H1 (cell line): ENCODE measurements around the gene CYYR1. TPM values are rescaled to one million over a fixed set of nuclear protein-coding genes. Genes with fewer than 3 reads are reported as not detected.

Experiments
- CTCF ChIA-PET: fragments of 300-600 bp; sonication (Branson Sonifier 250); formaldehyde crosslinking; loops from one replicate; lab custom pipeline; 2021; ENCODE audit not compliant: partially characterized antibody; lab: Charles Lee
- POLR2A ChIA-PET: fragments of 300-600 bp; sonication (Branson Sonifier 250); formaldehyde crosslinking; loops from one replicate; lab custom pipeline; 2021; ENCODE audit warnings: inconsistent platforms; ENCODE audit not compliant: partially characterized antibody; lab: Charles Lee
- DNase-seq, 2 experiments: peaks; one replicate each; pipeline versions ENCODE4 v3.0.0 to v3.0.0-alpha.2; 2010 to 2022; ENCODE audit warnings: low spot score in 2 of 2, low read depth in 1 of 2, mixed read lengths in 1 of 2
- FAIRE-seq: peaks from 2 replicates; lab custom pipeline; 2011; peaks lifted over from hg19 to GRCh38; lab: Jason Lieb, UNC
- H2AFZ ChIP-seq: 2 replicates; pipeline ENCODE4 v1.8.1; 2012; ENCODE audit warnings: low read length, inconsistent platforms
- H2AK5ac ChIP-seq: 2 replicates; pipeline ENCODE4 v1.6.1; 2013; ENCODE audit warnings: low read depth, low read length
- H2BK120ac ChIP-seq: replicated peaks from 2 replicates; pipeline ENCODE3; 2013; ENCODE audit warnings: low read depth, low read length, inconsistent platforms
- H2BK12ac ChIP-seq: 2 replicates; pipeline ENCODE4 v1.6.1; 2013; ENCODE audit warnings: low read depth, low read length
- H2BK15ac ChIP-seq: 2 replicates; pipeline ENCODE4 v1.6.1; 2013; ENCODE audit warnings: low read length
- H2BK20ac ChIP-seq: 2 replicates; pipeline ENCODE4 v1.6.1; 2013; ENCODE audit warnings: low read length
- H2BK5ac ChIP-seq: 2 replicates; pipeline ENCODE4 v1.6.1; 2013; ENCODE audit warnings: low read depth, low read length
- H3K14ac ChIP-seq: 2 replicates; pipeline ENCODE4 v1.6.1; 2013; ENCODE audit warnings: inconsistent platforms; ENCODE audit not compliant: insufficient read length
- H3K18ac ChIP-seq: 2 replicates; pipeline ENCODE4 v1.6.1; 2013; ENCODE audit warnings: low read length; ENCODE audit errors: extremely low read depth
- H3K23ac ChIP-seq: 2 replicates; pipeline ENCODE4 v1.6.1; 2013; ENCODE audit warnings: inconsistent platforms; ENCODE audit not compliant: insufficient read length
- H3K23me2 ChIP-seq: 2 replicates; pipeline ENCODE4 v1.6.1; 2013; ENCODE audit warnings: low read depth, low read length
- H3K27ac ChIP-seq: 2 replicates; pipeline ENCODE4 v1.6.1; 2011; ENCODE audit warnings: low read depth, low read length, inconsistent platforms
- H3K27me3 ChIP-seq, 4 experiments: replicated peaks in 1 of 4; 1 replicate in 1 of 4; 2 replicates in 3 of 4; pipeline versions ENCODE4 v1.6.1 to v1.8.1; 2011 to 2013; ENCODE audit warnings: low read length in 3 of 4, mild to moderate bottlenecking in 3 of 4, inconsistent platforms in 2 of 4, mixed read lengths in 2 of 4, moderate library complexity in 1 of 4; ENCODE audit not compliant: control insufficient read depth in 3 of 4, insufficient read depth in 3 of 4; ENCODE audit errors: extremely low read depth in 1 of 4
- H3K36me3 ChIP-seq, 4 experiments: 2 replicates each; pipeline versions ENCODE4 v1.6.1 to v1.8.1; 2011 to 2013; ENCODE audit warnings: mild to moderate bottlenecking in 4 of 4, low read length in 3 of 4, moderate library complexity in 2 of 4, control low read depth in 1 of 4, inconsistent platforms in 1 of 4; ENCODE audit not compliant: insufficient read depth in 4 of 4, control insufficient read depth in 2 of 4
- H3K4ac ChIP-seq: replicated peaks from 2 replicates; pipeline ENCODE3; 2013; ENCODE audit warnings: low read length, low read depth, mixed read lengths, inconsistent platforms; ENCODE audit not compliant: insufficient read length
- H3K4me1 ChIP-seq, 4 experiments: replicated peaks in 1 of 4; 1 replicate in 1 of 4; 2 replicates in 3 of 4; pipeline versions ENCODE4 v1.6.1 to v1.8.1; 2011 to 2013; ENCODE audit warnings: low read length in 3 of 4, inconsistent platforms in 2 of 4, mixed read lengths in 1 of 4; ENCODE audit not compliant: insufficient read depth in 4 of 4, control insufficient read depth in 3 of 4
- H3K4me2 ChIP-seq, 2 experiments: 2 replicates each; pipeline versions ENCODE4 v1.6.1 to v1.8.1; 2011 to 2013; ENCODE audit warnings: low read depth in 2 of 2, low read length in 2 of 2, control low read depth in 1 of 2, inconsistent platforms in 1 of 2, mild to moderate bottlenecking in 1 of 2; ENCODE audit not compliant: insufficient read depth in 1 of 2
- H3K4me3 ChIP-seq, 4 experiments: fragments of 200-600, 300-600 bp in 1 of 4; sonication (generic), shearing (Covaris generic), sonication (Bioruptor Twin) in 1 of 4; 2 replicates each; pipeline versions ENCODE4 v1.5.1 to v1.8.1; 2011 to 2016; ENCODE audit warnings: low read length in 4 of 4, low read depth in 3 of 4, control low read depth in 2 of 4, inconsistent platforms in 2 of 4, mild to moderate bottlenecking in 2 of 4, mixed read lengths in 1 of 4, moderate library complexity in 1 of 4; ENCODE audit not compliant: insufficient read depth in 2 of 4; ENCODE audit errors: extremely low read depth in 1 of 4
- H3K56ac ChIP-seq: replicated peaks from 2 replicates; pipeline ENCODE3; 2013; ENCODE audit warnings: low read depth, mild to moderate bottlenecking, mixed read lengths, low read length, inconsistent platforms; ENCODE audit not compliant: insufficient read length
- H3K79me1 ChIP-seq: 2 replicates; pipeline ENCODE4 v1.6.1; 2013; ENCODE audit warnings: low read depth, low read length, control low read depth
- H3K79me2 ChIP-seq, 2 experiments: 2 replicates each; pipeline versions ENCODE4 v1.6.1 to v1.8.1; 2012 to 2013; ENCODE audit warnings: low read length in 2 of 2, mild to moderate bottlenecking in 2 of 2, inconsistent platforms in 1 of 2; ENCODE audit not compliant: insufficient read depth in 2 of 2, control insufficient read depth in 1 of 2
- H3K9ac ChIP-seq, 4 experiments: replicated peaks in 1 of 4; 1 replicate in 1 of 4; 2 replicates in 3 of 4; pipeline versions ENCODE4 v1.6.1 to v1.8.1; 2011 to 2013; ENCODE audit warnings: low read depth in 3 of 4, low read length in 3 of 4, control low read depth in 2 of 4, mild to moderate bottlenecking in 2 of 4, moderate library complexity in 2 of 4, inconsistent platforms in 1 of 4; ENCODE audit errors: extremely low read depth in 1 of 4
- H3K9me3 ChIP-seq, 2 experiments: 2 replicates each; pipeline versions ENCODE4 v1.6.1 to v1.8.1; 2012 to 2013; ENCODE audit warnings: mild to moderate bottlenecking in 2 of 2, moderate library complexity in 2 of 2, control low read depth in 1 of 2, inconsistent platforms in 1 of 2, low read depth in 1 of 2, low read length in 1 of 2, mixed read lengths in 1 of 2; ENCODE audit not compliant: insufficient read depth in 2 of 2
- H4K20me1 ChIP-seq, 2 experiments: replicated peaks in 1 of 2; 2 replicates each; pipeline versions ENCODE3 to v1.8.1; 2011 to 2013; ENCODE audit warnings: inconsistent platforms in 2 of 2, low read length in 2 of 2, mild to moderate bottlenecking in 1 of 2; ENCODE audit not compliant: insufficient read depth in 2 of 2, control insufficient read depth in 1 of 2
- H4K5ac ChIP-seq: 2 replicates; pipeline ENCODE4 v1.6.1; 2013; ENCODE audit warnings: low read length, low read depth, mixed read lengths, inconsistent platforms; ENCODE audit not compliant: insufficient read length
- H4K8ac ChIP-seq: 2 replicates; pipeline ENCODE4 v1.8.0; 2013; ENCODE audit warnings: mild to moderate bottlenecking, moderate library complexity, low read length, inconsistent platforms; ENCODE audit not compliant: insufficient read depth; ENCODE audit errors: extremely low read depth
- H4K91ac ChIP-seq: replicated peaks from 2 replicates; pipeline ENCODE3; 2013; ENCODE audit warnings: low read length, mixed read lengths, inconsistent platforms; ENCODE audit not compliant: insufficient read length
- BRCA1 ChIP-seq: IDR thresholded peaks from 2 replicates; pipeline ENCODE4 v1.6.1; 2012; ENCODE audit warnings: low read depth, low read length, improper control_type of control experiment
- CREB1 ChIP-seq: IDR thresholded peaks from 2 replicates; pipeline ENCODE4 v1.6.1; 2012; ENCODE audit warnings: inconsistent platforms
- HDAC2 ChIP-seq, 2 experiments: fragments of 300-600 bp in 1 of 2; sonication (generic) in 1 of 2; IDR thresholded peaks; 2 replicates each; pipeline ENCODE4 v1.6.1; 2011 to 2012; ENCODE audit warnings: low read depth in 2 of 2, low read length in 2 of 2, mild to moderate bottlenecking in 2 of 2, moderate library complexity in 2 of 2, borderline replicate concordance in 1 of 2, inconsistent platforms in 1 of 2
- JUND ChIP-seq: IDR thresholded peaks from 2 replicates; pipeline ENCODE4 v1.6.1; 2011; ENCODE audit warnings: mild to moderate bottlenecking, improper control_type of control experiment, low read length
- KDM4A ChIP-seq: IDR thresholded peaks from one replicate; pipeline ENCODE4 v1.7.1; 2012; ENCODE audit warnings: low read depth, mild to moderate bottlenecking, moderate library complexity, low read length, inconsistent platforms; ENCODE audit not compliant: severe bottlenecking
- PHF8 ChIP-seq: fragments of 200-600 bp; sonication (generic); conservative IDR thresholded peaks from 2 replicates; pipeline ENCODE4 v1.7.1; 2012; ENCODE audit warnings: low read depth, mild to moderate bottlenecking, inconsistent platforms, low read length, moderate library complexity
- POLR2AphosphoS5 ChIP-seq: IDR thresholded peaks from 2 replicates; pipeline ENCODE4 v1.6.1; 2011; ENCODE audit warnings: low read depth, low read length
- POU5F1 ChIP-seq: IDR thresholded peaks from 2 replicates; pipeline ENCODE4 v1.6.1; 2011; ENCODE audit warnings: low read depth, mild to moderate bottlenecking, low read length, moderate library complexity
- SIX5 ChIP-seq: IDR thresholded peaks from 2 replicates; pipeline ENCODE4 v1.6.1; 2011; ENCODE audit warnings: mild to moderate bottlenecking, low read depth, low read length
- SP1 ChIP-seq: IDR thresholded peaks from 2 replicates; pipeline ENCODE4 v1.6.1; 2011; ENCODE audit warnings: low read depth, low read length
- TAF7 ChIP-seq: optimal IDR thresholded peaks from 2 replicates; pipeline ENCODE3; 2011; ENCODE audit warnings: low read depth, mild to moderate bottlenecking, inconsistent platforms, low read length, moderate library complexity, borderline replicate concordance
- WGBS, 2 experiments: shearing (Covaris generic) in 1 of 2; methylation state at CpG; one replicate each; pipeline versions ENCODE4 v1.1.6 to v1.1.7; 2013 to 2015; ENCODE audit warnings: low lambda C conversion rate in 2 of 2, mixed read lengths in 2 of 2, inconsistent platforms in 1 of 2, low coverage in 1 of 2, missing lambda C conversion rate in 1 of 2; ENCODE audit not compliant: insufficient replicate concordance in 2 of 2, insufficient coverage in 1 of 2, insufficient read length in 1 of 2; ENCODE audit errors: extremely low coverage in 1 of 2, missing lambda C conversion rate in 1 of 2; 5-methylcytosine and 5-hydroxymethylcytosine counted together
- polyA plus RNA-seq, 7 experiments: library from polyadenylated mRNA; depleted of rRNA in 3 of 7; stranded (reverse) in 5 of 7; unstranded in 2 of 7; fragments of >200 nt in 5 of 7; fragments of 200-250 nt in 2 of 7; gene quantifications; 1 replicate in 5 of 7; 2 replicates in 1 of 7; 4 replicates in 1 of 7; pipeline versions ENCODE4 v1.2.1 to v1.2.3, GENCODE V29; 2011 to 2013; ENCODE audit warnings: missing spikeins in 2 of 7, mixed read lengths in 2 of 7
- total RNA-seq: library from RNA; stranded (reverse); fragmentation: NEBNext Ultra II Directional; extraction: Animal tissue kit (Norgen Biotek cat#: 25700); gene quantifications from 2 replicates; pipeline ENCODE4 v1.2.1, GENCODE V29; 2021

The CYYR1 gene
- total and polyA plus RNA-seq, 2 of the 8 experiments (the other 6 are each of a cell fraction or from before 2014, with no cell fraction given): 12.2 to 37.9 TPM

GRCh38 chr21:26546446-26547097, 26.5 kb downstream of the CYYR1 start:
- H4K5ac ChIP-seq: no peak overlapping the region
- H3K27me3 ChIP-seq: no peaks in the 10 kb centered on the region
- ChIA-PET CTCF (interaction anchor here (0.6 to 1.1 kb wide), 2 partner anchors 40 to 1854 kb away, joined by 3 read pairs; no protein-coding TSS in a partner anchor), POLR2A (no interaction called here)
- 93% methylated on average over 8 of the region's 8 CpGs; no CpG with 5 or more reads in 1 of the 2 experiments for WGBS, 2 experiments
- H3K18ac ChIP-seq: no peak overlapping the region
- no peak for DNase-seq
- no peak overlapping the region for H3K14ac ChIP-seq
- no peak overlapping the region for H4K91ac ChIP-seq
- no peak overlapping the region for H2BK5ac ChIP-seq
- H3K4me3 ChIP-seq: no peak overlapping the region
- H2BK15ac ChIP-seq: no peak overlapping the region
- no peaks in the 10 kb centered on the region for H3K9me3 ChIP-seq
- H4K20me1 ChIP-seq: peaks cover 0 to 2% of the 10 kb centered on the region in 2 experiments
- no peaks in the 10 kb centered on the region; a peak in 1 of 8 replicates for H3K36me3 ChIP-seq
- no peak overlapping the region for H2BK20ac ChIP-seq
- no peaks in the 10 kb centered on the region; a peak in 1 of 7 replicates for H3K4me1 ChIP-seq
- no peaks in the 10 kb centered on the region; a peak in 1 of 4 replicates for H3K79me2 ChIP-seq
- no peak overlapping the region for H4K8ac ChIP-seq
- H3K23ac ChIP-seq: no peak overlapping the region
- H3K79me1 ChIP-seq: no peaks in the 10 kb centered on the region; the same call in 1 of the 2 replicates
- H3K4me2 ChIP-seq: no peak overlapping the region
- no peak overlapping the region for H3K9ac ChIP-seq
- H2AFZ ChIP-seq: no peak overlapping the region
- H2BK12ac ChIP-seq: no peak overlapping the region
- no peak overlapping the region for H2BK120ac ChIP-seq
- no peak overlapping the region for H2AK5ac ChIP-seq
- H3K4ac ChIP-seq: no peak overlapping the region
- H3K23me2 ChIP-seq: peaks cover 1% of the 10 kb centered on the region; the same call in 1 of the 2 replicates
- no peak for FAIRE-seq
- no peak overlapping the region for H3K56ac ChIP-seq
- no peak overlapping the region for H3K27ac ChIP-seq
- TF ChIP-seq CREB1 (no peak), TAF7 (no peak), SP1 (no peak), POLR2AphosphoS5 (no peak), KDM4A (no peak), HDAC2 (IDR thresholded peaks at IDR 0.05; ENCODE audit: borderline replicate concordance in 1 of 2, low read depth in 2 of 2, low read length in 2 of 2) (no peak), JUND (no peak), SIX5 (no peak), PHF8 (no peak), POU5F1 (no peak), BRCA1 (no peak)
